IPS-NIHi11 (cell line): ENCODE results near the gene TPRG1.

Experiments used
- DNase-seq: peaks from one replicate; pipeline ENCODE4 v3.0.0; 2012; ENCODE audit warnings: mixed read lengths, low spot score

Gene TPRG1

DNA sequence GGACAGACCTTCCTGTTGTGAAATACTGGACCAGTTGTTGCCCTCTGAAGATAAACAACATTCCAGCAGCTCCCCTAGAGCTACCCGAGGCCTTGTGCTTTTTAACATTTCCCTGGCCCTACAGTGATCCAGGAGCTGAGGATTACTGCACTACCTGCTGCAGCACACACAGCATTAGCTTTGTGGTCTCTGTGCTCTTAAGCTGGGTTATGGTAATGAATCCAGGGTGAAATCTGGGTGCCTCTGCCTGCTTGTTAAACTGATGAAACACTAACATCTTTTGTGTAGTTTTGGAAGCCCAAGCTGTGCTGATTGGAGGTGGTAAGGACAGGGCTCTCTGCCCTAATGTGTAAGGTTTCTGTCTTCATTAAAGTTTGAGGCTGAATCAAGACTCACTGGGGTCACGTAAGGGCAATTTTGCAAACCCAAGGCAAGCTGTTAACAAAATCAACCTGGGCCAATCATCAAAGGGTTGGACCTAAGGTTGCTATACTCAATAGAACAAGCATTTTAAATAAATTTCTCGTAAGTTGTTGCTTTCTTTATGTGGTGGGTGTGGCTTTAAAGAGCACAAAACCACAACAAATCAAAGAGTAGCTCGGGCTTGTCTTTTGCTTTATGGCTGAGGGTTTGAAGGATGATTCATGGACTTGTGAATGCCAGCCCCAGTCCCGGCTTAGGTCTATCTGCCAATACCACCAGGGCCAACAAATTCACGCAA lies 183.9 kb downstream of the TPRG1 start:
- peak; percentile 46 for DNase-seq

DNA sequence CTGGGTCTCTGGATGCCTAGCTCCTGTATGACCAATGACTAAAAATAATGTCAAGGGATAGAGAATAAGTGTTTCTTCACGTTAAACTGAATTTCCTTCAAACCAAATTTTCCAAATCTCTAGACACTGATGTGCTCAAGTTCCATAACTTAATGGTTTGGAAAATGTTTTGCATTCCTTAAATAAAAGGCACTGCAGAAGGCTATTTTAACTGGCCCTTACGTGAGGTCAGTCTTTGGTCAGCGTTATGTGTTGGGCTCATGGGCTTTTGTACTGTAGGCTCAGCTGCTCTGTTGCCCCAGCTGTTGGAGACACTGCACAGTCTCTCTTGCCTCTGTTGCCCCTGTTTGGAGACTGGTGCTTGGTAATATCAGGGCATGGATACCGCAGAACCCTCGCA lies 188.5 kb downstream of the TPRG1 start:
- DNase-seq, result no peak

DNA sequence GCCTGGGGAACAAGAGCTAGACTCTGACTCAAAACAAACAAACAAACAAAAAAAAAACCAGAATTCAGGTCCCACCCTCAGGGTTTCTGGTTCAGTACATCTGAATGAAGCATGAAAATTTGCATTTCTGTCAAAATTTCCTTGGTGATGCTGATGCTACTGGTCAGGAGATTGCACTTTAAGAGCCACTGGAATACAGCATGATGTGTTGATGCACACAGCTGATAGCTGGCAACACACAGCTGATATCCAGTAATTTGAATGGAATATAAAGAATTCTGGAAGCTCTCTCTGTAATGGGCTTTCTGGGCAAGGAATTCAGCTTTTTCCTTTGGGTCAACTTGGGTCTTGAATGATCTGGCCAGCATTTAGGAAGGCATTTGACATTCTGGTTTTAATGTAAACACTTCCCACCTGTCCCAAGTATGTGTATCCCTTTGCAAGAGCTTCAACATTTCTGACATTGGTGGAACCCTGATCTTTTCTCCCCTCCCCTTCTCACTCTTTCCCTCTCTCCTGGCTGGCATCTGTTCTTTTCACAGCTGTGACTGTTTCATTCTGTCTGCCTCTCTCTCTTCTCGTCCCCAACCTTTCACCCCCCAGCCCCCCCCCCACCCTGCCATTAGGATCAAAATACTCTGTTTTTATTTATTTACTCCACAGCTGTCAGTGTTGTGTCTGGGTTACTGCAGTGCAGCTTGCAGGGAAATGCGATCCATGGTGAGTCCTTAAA lies 189.5 kb downstream of the TPRG1 start:
- no peak for DNase-seq

DNA sequence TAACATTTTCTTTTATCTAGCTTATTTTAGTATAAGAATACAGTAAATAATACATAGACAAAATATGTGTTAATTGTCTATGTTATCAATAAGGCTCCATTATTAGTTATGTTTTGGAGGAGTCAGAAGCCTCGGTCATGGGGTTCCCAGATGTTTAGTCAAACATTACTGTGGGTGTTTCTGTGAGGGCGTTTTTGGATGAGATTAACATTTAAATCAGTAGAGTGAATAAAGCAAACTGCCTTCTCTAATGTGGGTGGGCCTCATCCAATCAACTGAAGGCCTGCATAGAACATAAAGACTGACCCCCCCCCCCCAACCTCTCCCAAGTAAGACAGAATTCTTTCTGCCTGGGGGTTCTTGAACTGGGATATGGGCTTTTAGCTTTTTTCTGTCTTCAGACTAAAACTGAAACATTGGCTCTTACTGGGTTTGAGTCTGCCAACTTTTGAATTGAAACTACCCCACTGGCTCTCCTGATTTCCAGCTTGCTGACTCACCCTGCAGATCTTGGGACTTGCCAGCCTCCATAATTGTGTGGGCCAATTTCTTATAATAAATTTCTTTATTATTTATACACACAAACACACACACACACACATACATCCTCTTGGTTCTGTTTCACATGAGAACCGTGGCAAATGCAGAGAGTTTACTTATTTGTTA lies 192.0 kb downstream of the TPRG1 start:
- DNase-seq, result no peak

DNA sequence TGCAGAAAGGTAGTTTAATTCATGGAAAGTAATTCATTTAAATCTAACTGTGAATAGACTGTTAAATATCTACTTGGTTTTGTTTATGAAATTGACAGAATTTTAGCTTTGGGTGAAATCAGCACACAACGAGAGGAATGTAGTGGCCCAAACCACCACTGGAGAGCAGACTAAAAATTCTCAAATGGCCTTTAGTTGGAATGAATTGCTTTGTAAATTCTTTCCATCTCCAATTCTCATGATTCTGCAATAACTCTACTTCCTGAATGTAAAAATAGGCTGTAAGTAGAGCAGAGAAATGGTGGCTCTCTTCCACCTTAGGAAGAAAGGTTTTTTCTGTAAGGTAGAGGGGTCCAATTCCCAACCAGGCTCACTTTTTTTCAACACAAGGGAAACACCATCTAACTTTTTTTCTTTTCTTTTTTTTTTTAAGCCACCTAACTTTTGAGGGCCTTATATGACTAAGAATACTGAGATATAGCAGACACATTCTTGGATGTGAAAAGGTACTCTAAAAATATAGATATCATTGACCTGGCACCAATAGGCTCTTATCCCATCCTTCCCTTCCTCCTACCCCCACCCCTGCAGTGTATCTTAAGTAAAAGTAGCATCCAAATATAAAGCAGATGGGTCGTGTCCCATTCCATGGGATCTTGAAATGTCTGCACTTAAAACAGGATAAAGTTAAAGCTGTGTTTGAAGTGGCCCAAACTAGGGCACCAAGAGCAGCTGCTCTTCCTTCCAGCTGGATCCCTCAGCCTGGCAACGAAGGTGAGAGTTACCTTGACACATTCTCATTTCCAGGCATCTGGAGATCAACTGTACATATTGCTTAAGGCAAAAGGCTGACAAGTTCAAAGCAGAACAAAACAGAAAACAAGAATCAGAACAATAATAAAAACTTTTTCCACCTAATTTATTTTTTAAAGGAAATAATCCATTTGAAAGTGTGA lies 194.1 kb downstream of the TPRG1 start:
- no peak for DNase-seq

DNA sequence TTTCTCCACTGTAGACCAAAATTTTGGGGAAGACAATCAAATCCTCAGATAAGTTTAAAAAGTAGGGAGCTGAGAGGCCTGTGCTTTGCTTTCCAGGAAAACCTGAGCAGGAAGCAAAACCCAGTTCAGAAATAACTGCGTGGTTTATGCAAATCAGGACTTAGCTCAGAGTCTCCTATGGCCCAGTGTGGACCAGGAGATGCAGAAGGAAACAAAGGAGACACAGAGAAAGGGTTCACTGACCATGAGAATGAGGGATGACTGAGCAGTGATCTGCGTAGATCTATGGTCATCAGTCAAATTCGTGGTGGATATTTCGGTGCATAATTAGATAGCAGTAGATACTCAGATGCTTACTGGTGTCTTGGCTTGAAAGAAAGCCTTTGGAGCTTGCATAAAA lies 196.6 kb downstream of the TPRG1 start:
- DNase-seq, result no peak

DNA sequence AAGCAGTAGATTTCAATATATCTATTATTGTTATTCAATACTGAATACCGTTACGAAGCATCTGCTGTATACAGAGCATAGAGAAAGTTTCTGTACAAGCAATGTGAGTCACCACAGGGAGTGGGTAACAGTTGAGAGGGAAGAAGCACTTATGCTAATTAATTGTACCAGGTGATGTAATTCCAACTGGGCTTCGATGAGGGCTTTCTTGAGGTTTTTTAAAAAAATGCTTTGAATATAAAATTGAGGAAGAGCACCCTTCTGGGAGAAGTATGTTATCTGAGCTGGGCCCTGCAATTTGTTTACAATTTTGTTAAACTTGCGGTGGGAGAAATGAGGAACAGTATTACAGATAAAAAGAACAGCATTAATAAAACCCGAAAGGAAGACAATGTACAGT lies 197.9 kb downstream of the TPRG1 start:
- DNase-seq, result no peak

DNA sequence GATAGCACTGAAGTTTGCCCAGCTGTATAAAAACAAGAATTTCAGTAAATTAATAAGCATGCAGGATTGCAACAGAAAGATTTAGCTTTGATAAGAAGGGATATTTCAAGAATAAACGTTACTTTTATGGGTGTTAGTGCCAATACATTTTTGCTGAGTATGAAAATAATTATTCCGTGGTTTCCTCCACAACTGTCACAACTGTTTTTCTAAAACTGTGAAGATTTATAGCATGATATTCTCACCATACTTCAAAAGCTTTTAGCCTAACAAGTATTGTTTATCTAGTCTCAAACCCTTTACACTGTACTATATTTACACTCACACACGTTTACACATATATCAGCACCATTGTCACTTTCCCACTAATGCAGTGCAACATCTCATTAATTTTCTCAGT lies 200.5 kb downstream of the TPRG1 start:
- no peak for DNase-seq
